Measurements from ENCODE around the gene DMD. TPM values are rescaled to one million over a fixed set of nuclear protein-coding genes. Genes with fewer than 3 reads are reported as not detected.

The DMD gene
- total and polyA plus RNA-seq, 2 donors (not counting 1 experiment from before 2014, with no cell fraction given), result 2.0 to 51.8 TPM

- Mint-ChIP-seq H3K4me3 (no peak overlapping the region), H3K4me1 (no peaks in the 10 kb centered on the region), H3K27ac (no peak overlapping the region), H3K9me3 (ENCODE audit: insufficient read depth) (peaks cover 2% of the 10 kb centered on the region), H3K27me3 (no peaks in the 10 kb centered on the region)
- H3K9ac ChIP-seq (ENCODE audit: low read length), result no peak overlapping the region
- H3K4me3 ChIP-seq (ENCODE audit: control extremely low read depth in 1 of 5, extremely low read depth in 1 of 5, insufficient read depth in 1 of 5, low read depth in 2 of 5, low read length in 4 of 5), result no peak overlapping the region
- H2AFZ ChIP-seq (ENCODE audit: insufficient read depth, low read depth, low read length, poor library complexity, severe bottlenecking), result no peak overlapping the region
- ChIA-PET POLR2A (no interaction called here), CTCF (no interaction called here)
- no peaks in the 10 kb centered on the region for H3K9me3 ChIP-seq (ENCODE audit: control extremely low read depth in 1 of 3, control insufficient read depth in 2 of 3, insufficient read depth in 1 of 3, low read length in 2 of 3)
- H3K79me2 ChIP-seq (ENCODE audit: control insufficient read depth, insufficient read depth, low read length), result no peaks in the 10 kb centered on the region
- no peak for ATAC-seq (ENCODE audit: low read depth)
- no peak overlapping the region for H3K27ac ChIP-seq (ENCODE audit: low read length in 2 of 2)
- H3K36me3 ChIP-seq (replicated peaks in 1 of 2; ENCODE audit: control extremely low read depth in 1 of 2, control insufficient read depth in 1 of 2, extremely low read depth in 1 of 2, insufficient read depth in 2 of 2, low read length in 1 of 2), result no peaks in the 10 kb centered on the region
- H3K4me1 ChIP-seq (ENCODE audit: control insufficient read depth in 2 of 2, insufficient read depth in 2 of 2, low read length in 2 of 2), result no peaks in the 10 kb centered on the region
- H3K4me2 ChIP-seq (replicated peaks; ENCODE audit: low read depth, low read length, poor library complexity, severe bottlenecking), result no peak overlapping the region
- no peaks in the 10 kb centered on the region for H4K20me1 ChIP-seq (ENCODE audit: control insufficient read depth, insufficient read depth, low read length, poor library complexity, severe bottlenecking)
- no peak for DNase-seq
- H3K27me3 ChIP-seq (replicated peaks in 1 of 4; ENCODE audit: control extremely low read depth in 1 of 4, control insufficient read depth in 3 of 4, insufficient read depth in 4 of 4, low read length in 3 of 4), result no peaks in the 10 kb centered on the region
- intact Hi-C loops (cut with micrococcal nuclease), result no loop called here
- no CpG with 5 or more reads among the region's 4 CpGs for WGBS (ENCODE audit: insufficient coverage)
- no peak for TF ChIP-seq EZH2 (IDR thresholded peaks at IDR 0.05; ENCODE audit: borderline replicate concordance, insufficient read depth, low read depth, low read length, poor library complexity, severe bottlenecking)
- TF ChIP-seq, protein P1, sequence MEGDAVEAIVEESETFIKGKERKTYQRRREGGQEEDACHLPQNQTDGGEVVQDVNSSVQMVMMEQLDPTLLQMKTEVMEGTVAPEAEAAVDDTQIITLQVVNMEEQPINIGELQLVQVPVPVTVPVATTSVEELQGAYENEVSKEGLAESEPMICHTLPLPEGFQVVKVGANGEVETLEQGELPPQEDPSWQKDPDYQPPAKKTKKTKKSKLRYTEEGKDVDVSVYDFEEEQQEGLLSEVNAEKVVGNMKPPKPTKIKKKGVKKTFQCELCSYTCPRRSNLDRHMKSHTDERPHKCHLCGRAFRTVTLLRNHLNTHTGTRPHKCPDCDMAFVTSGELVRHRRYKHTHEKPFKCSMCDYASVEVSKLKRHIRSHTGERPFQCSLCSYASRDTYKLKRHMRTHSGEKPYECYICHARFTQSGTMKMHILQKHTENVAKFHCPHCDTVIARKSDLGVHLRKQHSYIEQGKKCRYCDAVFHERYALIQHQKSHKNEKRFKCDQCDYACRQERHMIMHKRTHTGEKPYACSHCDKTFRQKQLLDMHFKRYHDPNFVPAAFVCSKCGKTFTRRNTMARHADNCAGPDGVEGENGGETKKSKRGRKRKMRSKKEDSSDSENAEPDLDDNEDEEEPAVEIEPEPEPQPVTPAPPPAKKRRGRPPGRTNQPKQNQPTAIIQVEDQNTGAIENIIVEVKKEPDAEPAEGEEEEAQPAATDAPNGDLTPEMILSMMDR (IDR thresholded peaks at IDR 0.05), result no peak
These were observed 77.2 kb downstream of the DMD start for GRCh38 chrX:33134164-33134563.

DNA sequence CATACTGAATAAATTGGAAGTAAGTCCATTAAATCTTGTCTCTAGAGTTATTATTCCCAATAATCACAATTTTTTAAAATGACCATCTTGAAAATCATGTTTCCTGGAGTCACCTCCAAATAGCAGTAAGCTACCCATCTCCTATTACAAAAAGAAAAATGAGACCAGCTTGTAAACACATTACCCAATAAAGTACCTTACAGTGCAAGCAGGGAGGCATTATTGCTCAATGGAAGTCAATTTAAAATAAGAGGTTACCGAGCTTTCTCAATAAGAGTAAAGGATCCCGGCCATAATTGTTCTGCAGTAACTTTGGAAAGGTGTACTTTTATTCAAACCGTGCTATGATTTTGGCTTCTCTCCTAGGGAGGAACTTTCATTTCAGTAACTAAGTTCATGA lies 78.0 kb downstream of the DMD start:
- POLR2A ChIA-PET, result no interaction called here
- Mint-ChIP-seq H3K9me3 (ENCODE audit: insufficient read depth) (no peaks in the 10 kb centered on the region), H3K4me1 (no peaks in the 10 kb centered on the region), H3K4me3 (no peak overlapping the region), H3K27ac (no peak overlapping the region), H3K27me3 (no peaks in the 10 kb centered on the region)
- intact Hi-C loops (cut with micrococcal nuclease), result no loop called here
- Histone ChIP-seq H3K27me3 (replicated peaks in 1 of 4; ENCODE audit: control extremely low read depth in 1 of 4, control insufficient read depth in 3 of 4, insufficient read depth in 4 of 4, low read length in 3 of 4) (no peaks in the 10 kb centered on the region), H4K20me1 (ENCODE audit: control insufficient read depth, insufficient read depth, low read length, poor library complexity, severe bottlenecking) (no peaks in the 10 kb centered on the region), H3K27ac (ENCODE audit: low read length in 2 of 2) (no peak overlapping the region), H3K4me2 (replicated peaks; ENCODE audit: low read depth, low read length, poor library complexity, severe bottlenecking) (no peak overlapping the region), H2AFZ (ENCODE audit: insufficient read depth, low read depth, low read length, poor library complexity, severe bottlenecking) (no peak overlapping the region), H3K79me2 (ENCODE audit: control insufficient read depth, insufficient read depth, low read length) (no peaks in the 10 kb centered on the region), H3K36me3 (replicated peaks in 1 of 2; ENCODE audit: control extremely low read depth in 1 of 2, control insufficient read depth in 1 of 2, extremely low read depth in 1 of 2, insufficient read depth in 2 of 2, low read length in 1 of 2) (no peaks in the 10 kb centered on the region), H3K9me3 (ENCODE audit: control extremely low read depth in 1 of 3, control insufficient read depth in 2 of 3, insufficient read depth in 1 of 3, low read length in 2 of 3) (no peaks in the 10 kb centered on the region), H3K4me3 (ENCODE audit: control extremely low read depth in 1 of 5, extremely low read depth in 1 of 5, insufficient read depth in 1 of 5, low read depth in 2 of 5, low read length in 4 of 5) (no peak overlapping the region), H3K9ac (ENCODE audit: low read length) (no peak overlapping the region), H3K4me1 (ENCODE audit: control insufficient read depth in 2 of 2, insufficient read depth in 2 of 2, low read length in 2 of 2) (no peaks in the 10 kb centered on the region)
- ATAC-seq (ENCODE audit: low read depth) (no peak), DNase-seq (no peak)
- WGBS (ENCODE audit: insufficient coverage), result no CpG with 5 or more reads among the region's 3 CpGs
- no peak for TF ChIP-seq EZH2 (IDR thresholded peaks at IDR 0.05; ENCODE audit: borderline replicate concordance, insufficient read depth, low read depth, low read length, poor library complexity, severe bottlenecking)
- TF ChIP-seq, protein P1 (IDR thresholded peaks at IDR 0.05), result no peak
- CTCF ChIA-PET, result no interaction called here
